Measurements from ENCODE around the gene DUXB.

Gene DUXB, protein sequence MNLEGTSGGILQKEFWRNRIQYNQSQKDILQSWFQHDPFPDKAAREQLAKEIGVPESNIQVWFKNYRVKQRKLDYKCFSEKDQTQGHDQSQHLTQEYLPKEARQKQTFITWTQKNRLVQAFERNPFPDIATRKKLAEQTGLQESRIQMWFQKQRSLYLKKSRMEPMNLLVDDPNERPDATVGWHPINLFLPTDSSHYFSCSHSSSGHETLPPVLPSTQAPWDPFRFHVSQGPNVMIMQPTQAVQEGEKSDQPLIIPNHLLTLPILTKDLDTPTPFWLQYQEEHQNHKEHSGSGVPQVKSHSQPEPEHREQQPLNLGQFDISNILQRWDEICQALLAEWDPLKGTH

DNA sequence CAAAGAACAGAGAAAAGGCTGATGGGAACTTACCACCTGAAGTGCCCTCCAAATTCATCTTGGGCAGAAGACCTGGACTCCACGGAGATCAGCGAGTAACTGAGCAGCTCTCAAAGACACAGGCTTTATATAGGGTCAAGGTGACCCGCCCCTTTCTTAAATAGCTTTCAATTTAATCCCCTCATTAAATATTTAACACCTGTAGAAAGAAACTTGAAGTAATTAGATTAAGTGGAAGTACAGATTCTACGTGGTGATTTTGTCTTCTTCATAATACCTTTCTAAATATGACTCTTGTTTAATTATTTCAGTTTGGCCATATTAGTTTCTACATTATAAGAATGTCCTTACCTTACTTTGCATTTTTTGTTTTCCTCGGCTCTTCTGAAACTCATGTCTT is at the start of gene DUXB:
Gene DUXB, minus strand, starts transcription at position 101 of the 400 bp plus-strand sequence. Its CDS starts 43 bp downstream, at position 58.
- DNase-seq, result no peak

DNA sequence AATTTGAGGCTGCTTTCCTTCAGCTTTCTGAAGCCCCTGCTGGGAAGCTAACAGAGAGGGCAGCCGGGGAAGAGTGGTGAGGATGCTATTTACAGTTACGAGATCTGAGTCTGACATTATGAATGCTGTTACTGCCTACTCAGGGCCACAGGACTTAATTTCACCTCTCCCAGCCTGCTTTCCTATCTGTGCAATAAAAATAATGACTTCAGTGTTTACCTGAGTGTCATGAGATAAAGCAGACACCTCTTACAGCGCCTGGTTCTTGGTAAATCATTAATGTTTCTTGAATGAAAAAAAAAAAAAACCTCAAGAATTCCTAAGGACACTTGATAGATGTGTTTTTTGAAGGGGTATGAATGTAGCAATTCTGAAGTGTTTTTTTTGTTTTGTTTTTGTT is 49.3 kb upstream of the DUXB start:
- DNase-seq, result no peak

DNA sequence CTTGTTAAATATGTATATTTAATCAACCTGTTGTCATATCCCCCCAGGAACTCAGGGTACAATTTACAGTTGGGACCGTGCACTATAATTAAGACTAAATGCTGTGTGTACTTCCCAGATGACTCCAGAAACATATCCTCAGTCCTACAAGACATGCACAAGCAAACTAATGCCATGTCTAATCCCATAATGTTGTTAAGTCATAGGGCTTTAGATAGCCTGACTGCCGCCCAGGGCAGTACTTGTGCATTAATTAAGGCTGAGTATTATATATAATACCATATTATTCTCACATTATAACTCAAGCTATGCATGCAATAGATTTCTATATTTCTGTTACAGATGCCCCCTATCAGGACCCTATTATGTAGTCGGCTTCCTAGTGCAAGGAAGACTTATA is 45.1 kb upstream of the DUXB start:
- no peak for DNase-seq

DNA sequence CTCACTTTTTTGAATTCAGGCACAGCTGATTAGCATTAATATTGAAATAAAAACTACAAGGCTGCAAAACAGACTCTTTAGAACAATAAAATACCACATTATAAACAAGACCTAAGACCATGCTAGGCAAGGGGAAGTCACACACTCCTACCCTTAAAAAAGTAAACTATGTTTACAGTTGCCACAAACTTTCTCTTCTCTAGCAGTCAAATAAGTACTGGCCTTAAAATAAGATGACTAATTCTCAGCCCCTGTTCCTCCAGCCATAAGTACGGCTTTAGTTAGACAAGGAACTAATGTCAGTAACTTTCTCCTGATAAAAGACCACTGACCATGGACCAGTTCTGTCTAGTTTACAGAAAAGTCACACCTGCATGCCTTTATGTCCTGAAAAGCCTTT is 44.6 kb upstream of the DUXB start:
- no peak for DNase-seq

DNA sequence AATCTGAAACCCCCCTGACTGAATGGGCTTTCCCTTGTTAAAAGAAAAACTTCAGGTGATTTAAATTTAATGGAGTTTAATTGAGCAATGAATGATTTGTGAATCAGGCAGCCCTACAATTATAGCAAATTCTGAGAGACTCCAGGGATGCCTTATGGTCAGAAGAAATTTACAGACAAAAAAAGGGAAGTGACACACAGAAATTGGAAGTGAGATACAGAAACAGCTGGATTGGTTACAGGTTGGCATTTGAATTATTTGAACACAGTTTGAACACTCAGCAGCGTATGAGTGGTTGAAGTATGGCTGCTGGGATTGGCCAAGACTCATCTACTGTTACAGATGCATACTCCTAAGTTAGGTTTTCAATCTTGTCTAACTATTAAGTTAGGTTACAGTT is 44.0 kb upstream of the DUXB start:
- DNase-seq, result no peak

DNA sequence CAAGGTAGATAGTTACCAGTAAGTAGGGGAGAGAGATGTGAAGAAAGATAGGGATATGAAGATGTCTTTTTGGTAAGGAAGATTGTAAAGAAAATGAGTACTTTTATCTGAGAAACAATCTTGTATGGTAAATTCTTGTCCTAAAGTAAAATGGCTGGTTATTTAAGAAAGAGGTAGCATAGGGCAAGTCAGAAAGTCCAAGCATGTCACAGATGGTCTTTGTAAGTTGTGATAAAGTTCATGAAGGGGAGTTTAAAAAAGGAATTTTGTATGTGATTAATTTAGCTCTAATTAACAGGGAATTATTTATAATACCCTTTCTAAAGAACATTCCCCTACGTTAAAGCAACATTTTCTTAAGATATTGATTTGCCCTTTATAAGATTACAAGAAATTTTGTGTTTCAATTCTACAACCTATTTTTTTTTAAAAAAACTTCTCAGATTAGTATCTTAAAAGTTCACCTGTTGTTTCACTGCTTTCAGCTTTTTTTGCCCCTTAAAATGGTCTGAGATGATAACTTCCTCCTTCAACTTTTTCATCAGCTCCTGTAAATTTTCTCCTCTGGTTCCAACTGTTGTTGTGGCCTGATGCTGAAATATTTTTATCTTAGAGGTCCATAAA is 41.3 kb upstream of the DUXB start:
- no peak for DNase-seq

DNA sequence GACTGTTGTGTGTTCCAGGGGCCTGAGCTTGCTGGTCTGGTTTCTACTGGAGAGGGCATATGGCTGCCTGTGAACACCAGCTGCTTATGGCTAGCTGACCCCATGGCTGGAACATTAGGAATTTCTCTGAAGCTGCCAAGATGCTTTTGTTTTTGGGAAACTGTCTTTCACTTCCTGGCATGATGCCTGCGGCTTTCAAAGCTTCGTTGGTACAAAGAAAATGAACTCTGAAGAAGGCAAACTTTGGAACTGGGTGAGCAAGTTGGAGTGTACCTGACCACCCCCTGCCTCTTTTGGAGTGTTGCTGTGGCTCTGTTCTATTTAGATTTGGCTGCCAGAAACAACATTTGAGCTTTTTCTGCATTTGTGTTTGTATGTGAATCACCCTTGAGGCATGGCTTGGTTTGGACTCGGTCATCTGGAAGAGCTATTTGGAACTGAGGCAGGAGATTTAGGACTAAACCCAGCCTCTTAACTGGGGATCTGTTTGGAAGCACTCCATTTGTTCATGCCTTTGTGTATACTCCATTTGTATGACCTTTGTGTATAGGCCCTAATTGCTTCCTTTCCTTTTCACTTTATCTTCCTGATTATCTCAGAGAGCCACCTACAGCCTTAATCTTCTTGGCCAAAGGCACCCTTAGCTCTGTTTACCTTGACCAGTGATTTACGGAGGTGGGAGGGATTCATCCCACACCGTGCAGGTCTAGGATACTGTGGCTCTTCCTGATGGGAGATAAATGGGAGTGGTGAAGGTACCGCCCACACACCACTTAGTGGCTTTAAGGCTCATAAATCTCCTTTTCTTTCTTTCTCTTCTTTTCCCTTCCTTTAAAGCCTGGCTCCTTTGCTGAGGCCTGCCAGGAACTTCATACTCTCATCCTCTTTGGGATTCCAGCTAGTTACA is 32.3 kb upstream of the DUXB start:
- no peak for DNase-seq

DNA sequence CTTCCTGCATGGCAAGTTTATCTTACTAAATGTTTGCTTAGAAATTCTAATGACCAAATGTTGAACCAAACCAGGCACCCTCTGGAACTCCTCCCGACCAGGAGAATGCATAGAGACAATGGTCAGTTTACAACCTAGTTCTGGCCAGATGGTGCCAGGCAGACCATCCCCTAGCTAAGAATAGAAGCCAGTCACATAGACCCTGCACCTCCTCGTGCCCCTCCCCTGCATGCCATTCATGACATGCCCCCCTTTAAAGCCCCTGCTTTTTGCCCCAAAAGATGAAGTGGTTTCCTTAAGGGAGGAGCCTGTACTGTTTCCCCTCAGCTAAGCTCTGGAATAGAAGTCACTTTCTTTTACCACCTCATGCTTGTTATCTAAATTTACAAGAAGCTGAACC is 31.6 kb upstream of the DUXB start:
- DNase-seq, result no peak

DNA sequence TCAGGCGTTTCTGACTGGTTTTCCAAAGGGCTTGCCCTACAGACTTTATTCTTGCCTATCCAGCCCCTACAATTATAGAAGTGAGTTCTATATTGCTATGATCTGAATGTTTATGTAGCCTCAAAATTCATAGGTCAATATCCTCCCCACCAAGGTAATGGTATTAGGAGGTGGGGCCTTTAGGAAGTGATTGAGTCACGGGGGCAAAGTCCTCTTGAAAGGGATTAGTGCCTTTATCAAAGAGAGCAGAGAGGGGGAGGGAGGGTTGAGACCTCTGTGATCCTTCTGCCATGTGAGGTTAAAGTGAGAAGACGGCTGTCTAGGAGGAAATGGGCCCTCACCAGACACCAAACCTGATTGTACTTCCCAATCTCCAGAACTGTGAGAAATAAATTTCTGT is 26.0 kb upstream of the DUXB start:
- no peak for DNase-seq

DNA sequence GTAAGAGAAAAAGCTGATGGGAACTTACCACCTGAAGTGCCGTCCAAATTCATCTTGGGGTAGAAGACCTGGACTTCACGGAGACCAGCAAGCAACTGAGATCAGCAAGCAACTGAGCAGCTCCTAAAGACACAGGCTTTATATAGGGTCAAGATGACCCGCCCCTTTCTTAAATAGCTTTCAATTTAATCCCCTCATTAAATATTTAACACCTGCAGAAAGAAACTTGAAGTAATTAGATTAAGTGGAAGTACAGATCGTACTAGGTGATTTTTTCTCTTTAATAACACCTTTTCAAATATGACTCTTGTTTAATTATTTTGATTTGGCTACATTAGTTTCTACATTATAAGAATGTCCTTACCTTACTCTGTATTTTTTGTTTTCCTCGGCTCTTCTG is 25.1 kb upstream of the DUXB start, which contains the start of gene CPHXL:
Gene CPHXL, minus strand, starts transcription at position 101 of the 400 bp plus-strand sequence. Its CDS starts 48 bp downstream, at position 53.
- no peak for DNase-seq

DNA sequence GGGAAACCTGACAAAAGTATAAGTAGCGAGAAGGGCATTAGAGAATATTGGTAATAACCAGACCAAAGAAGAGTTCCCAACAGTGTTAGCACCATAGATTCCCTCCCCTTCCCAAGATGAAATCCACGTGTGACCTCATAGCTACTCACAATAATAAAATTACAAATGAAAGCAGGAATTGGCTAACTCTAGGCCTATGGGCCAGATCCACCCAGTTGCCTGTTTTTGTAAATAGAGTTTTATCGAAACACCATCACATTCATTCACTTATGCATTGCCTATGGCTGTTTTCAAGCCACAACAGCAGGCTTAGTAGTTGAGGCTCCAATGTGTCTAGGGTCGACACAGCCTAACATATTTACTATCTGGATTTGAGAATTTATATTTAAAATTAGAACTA is 17.2 kb upstream of the DUXB start:
- DNase-seq, result no peak

DNA sequence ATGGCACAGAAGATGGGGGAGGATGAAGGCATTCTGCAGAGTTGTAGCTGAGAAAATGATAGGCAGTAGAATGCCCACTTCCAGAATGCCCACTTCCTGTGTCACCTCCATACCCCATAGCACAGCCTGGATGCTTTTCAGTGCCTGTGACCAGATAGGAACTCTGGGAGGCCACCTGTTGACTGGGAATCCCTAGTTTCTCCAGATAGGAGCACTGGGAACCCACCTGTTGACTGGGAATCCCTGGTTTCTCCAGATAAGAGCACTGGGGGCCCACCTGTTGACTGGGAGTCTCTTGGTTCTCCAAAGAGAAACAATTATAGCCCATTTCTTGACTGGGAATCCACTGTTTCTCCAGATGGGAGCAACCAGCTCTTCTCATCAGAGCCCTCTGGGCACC is 13.4 kb upstream of the DUXB start:
- DNase-seq, result no peak

DNA sequence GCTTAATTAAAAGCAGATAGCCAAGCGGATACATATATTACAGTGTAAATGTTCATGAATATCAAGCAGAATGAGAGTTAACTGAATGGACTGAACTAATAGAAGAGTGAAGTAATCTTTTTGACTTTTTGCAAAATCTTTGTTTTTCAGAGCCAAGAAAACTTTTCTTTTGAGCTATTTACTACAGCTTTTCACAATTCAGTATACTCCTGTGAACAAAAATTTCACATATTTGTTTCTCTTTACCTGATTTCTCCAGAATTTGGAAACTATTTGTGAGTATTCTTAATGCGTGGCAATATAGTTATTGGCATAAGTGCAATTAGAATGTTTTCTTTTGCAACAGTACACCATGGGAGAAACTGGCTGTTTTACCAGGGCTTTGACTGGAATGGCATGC is 9.1 kb upstream of the DUXB start:
- DNase-seq, result no peak

DNA sequence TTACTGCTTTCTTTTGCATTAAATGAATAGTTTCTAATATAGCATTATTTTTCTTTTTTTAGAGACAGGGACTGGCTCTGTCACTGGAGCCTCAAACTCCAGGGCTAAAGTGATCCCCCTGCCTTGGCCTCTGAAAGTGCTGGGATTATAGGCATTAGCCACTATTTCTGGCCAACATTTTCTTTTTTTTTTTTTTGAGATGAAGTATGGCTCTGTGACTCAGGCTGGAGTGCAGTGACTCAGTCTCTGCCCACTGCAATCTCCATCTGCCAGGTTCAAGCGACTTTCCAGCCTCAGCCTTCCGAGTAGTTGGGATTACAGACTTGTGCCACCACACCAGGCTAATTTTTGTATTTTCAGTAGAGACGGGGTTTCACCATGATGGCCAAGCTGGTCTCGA is 2.0 kb upstream of the DUXB start:
- DNase-seq, result no peak

DNA sequence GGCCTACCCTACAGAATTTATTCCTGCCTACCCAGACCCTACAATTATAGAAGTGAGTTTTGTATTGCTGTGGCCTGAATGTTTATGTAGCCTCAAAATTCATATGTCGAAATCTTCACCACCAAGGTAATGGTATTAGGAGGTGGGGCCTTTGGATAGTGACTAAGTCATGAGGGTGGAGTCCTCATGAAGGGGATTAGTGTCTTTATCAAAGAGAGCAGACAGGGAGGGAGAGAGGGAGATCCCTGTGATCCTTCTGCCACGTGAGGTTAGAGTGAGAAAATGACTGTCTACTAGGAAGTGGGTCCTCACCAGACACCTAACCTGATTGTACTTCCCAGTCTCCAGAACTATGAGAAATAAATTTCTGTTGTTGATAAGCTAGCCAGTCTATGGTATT is 981 bp upstream of the DUXB start:
- no peak for DNase-seq

DNA sequence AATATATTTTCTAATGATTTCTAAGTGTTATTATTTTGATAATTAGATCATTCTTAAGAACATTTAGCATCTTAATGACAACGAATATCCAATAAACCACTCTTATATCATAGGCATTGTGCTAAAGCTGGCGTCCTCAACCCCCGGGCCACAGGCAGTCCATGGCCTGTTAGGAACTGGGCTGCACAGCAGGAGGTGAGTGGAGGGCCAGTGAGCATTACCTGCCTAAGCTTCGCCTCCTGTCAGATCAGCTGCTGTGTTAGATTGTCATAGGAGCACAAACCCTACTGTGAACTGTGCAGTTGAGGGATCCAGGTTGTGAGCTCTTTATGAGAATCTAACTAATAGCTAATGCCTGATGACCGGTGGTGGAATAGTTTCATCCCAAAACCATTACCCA is 3.7 kb downstream of the DUXB start:
- DNase-seq, result no peak

DNA sequence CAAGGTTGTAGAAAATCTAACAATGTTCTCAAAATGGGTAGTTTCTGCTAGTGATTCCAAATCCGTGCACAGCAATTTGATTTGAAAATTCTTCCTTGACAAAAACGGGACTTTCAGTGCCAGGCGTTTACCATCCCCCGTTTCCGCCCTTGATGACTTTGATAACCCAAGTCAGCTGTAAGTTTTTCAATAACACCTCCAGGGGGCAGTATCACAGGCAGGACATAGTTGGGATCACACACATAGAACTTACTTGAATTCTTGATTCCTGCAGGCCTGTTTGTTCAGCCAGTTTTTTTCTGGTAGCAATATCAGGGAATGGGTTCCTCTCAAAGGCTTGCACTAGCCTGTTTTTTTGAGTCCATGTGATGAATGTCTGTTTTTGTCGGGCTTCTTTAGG is 5.6 kb downstream of the DUXB start:
- DNase-seq, result no peak

DNA sequence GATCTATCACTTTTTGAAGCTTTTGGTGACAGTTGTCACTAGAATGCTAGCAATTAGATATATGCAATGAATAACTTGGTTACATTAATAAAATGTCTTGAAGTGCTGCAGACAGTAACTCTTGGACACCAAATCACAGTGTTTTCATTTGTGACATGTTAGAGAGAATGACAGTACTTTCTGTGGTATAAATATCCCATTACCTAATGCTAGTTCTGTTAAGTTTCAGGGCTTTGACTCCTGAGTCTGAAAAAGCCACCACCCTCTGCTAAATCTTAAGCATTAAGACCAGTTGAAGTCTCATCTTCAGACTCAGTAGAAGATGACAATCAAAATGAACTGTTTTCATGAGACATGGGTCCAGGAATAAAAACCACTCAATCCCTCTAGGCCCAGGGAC is 13.9 kb downstream of the DUXB start:
- DNase-seq, result no peak

DNA sequence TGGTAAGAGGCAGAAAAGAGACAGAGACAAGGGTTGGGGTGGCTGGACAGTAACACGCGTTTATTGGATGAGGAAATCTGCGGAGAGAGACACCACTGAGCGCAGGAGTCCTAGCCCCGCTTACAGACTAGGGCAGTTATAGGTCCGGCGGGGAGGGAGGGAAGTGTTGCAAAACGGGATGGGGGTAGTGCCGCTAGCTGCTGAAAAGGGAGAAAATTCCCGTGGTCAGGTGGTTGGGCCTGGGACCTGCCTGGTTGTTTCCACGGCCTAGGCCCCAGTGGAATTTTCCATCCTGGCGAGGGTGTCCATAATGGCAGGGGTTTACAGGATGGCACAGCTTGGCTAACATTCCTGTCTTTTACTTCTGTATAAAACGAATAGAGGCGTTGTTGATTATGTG is 19.0 kb downstream of the DUXB start:
- DNase-seq, result no peak

DNA sequence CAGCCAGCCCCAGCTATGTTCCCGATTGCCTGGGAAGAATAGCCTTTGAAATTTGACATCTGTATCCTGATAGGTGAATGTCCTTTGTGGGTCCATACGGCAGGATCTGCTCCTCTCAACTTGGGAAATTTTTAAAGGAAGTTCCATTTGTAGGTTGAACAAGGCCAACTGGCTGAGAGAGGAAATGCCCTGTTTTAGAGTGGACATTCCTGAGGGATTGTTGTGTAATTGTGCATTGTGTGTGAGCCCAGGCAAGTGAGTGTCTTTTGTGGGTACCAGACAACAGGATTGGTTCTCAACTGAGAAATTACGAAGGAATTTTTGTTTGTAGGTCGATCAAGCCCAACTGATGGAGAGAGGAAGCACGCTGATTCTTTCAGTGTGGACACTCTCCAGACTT is 21.9 kb downstream of the DUXB start:
- DNase-seq, result no peak

DNA sequence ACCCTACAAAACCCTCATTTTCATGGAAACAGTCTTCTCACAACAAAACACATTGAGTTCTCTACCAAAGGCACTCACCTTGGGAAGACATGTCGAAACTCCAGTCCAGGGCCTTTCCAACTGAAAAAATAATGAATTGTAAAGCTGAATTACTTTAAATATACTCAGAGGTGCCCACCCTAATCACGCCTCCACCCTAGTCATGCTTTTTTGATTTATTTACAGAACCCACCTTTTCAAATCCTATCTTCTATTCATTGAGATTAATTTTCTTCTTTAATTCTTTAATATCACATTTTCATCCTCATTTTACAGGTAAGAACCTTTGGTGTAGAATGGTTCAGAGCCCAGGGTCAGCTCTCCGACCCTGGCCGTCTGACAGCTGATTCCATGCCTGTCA is 24.4 kb downstream of the DUXB start, which contains the start of gene CPHXL2:
Gene CPHXL2, minus strand, starts transcription at position 101 of the 400 bp plus-strand sequence. Its CDS starts 10 bp downstream, at position 91.
- no peak for DNase-seq

DNA sequence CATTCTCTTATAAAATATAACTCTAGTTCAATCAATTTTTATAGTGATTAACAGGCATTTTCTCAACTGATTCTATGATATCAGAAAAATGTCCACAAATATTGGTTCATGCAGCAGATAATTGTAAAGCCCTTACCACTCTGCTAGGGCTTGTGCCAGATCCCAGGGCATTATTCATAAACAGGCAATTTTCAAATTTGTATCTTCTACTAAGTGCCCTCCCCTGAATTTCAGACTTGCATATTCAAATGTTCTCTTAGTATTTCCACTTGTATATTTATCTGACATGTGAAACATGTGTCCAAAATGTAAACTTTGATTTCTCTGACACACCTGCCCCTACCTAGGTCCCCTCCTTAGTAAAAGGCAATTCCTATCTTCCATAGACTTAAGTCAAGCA is 33.8 kb downstream of the DUXB start:
- no peak for DNase-seq

DNA sequence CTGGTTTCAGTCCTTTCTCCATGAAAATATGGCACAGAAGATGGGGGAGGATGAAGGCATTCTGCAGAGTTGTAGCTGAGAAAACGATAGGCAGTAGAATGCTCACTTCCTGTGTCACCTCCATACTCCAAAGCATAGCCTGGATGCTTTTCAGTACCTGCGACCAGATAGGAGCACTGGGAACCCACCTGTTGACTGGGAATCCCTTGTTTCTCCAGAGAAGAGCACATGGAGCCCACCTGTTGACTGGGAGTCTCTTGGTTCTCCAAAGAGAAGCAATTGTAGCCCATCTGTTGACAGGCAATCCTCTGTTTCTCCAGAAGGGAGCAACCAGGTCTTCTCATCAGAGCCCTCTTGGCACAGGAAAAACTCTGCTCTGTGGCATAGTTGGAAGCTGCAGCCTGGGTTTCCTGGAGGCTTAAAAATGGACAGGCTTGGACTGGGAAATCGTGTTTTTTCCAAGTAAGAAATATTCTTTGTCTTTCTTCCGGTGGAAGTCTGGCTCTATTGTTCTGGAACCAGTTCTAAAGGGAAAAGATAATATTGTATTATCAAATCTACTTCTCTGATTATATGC is 40.4 kb downstream of the DUXB start:
- DNase-seq, result no peak

Measured in cortex of kidney (tissue), 1 donor.